Neural cell (in vitro differentiated cells): ENCODE results near the gene SIAE.

Source experiments
- CTCF ChIP-seq: fragments of 450-650 bp; IDR thresholded peaks from 2 replicates; pipeline ENCODE4 v1.5.1; 2014; ENCODE audit warnings: antibody characterized with exemption, mild to moderate bottlenecking, moderate library complexity; ENCODE audit not compliant: poor library complexity, severe bottlenecking
- EZH2 ChIP-seq: fragments of 200-600, 300-800 bp; shearing (Covaris generic), sonication (generic); IDR thresholded peaks from 2 replicates; pipeline ENCODE4 v1.6.1; 2014; ENCODE audit warnings: antibody characterized with exemption, low read length, borderline replicate concordance, mild to moderate bottlenecking; ENCODE audit not compliant: insufficient read depth, poor library complexity, severe bottlenecking
- POLR2AphosphoS5 ChIP-seq: IDR thresholded peaks from 2 replicates; pipeline ENCODE4 v1.6.1; 2012
- REST ChIP-seq: IDR thresholded peaks from 2 replicates; pipeline ENCODE4 v1.6.1; 2012; ENCODE audit warnings: borderline replicate concordance
- SMC3 ChIP-seq: fragments of 450-650 bp; conservative IDR thresholded peaks from 2 replicates; pipeline ENCODE4 v1.6.1; 2014; ENCODE audit warnings: antibody characterized with exemption, mild to moderate bottlenecking, moderate library complexity; ENCODE audit not compliant: poor library complexity

- TF ChIP-seq SMC3 (no peak), EZH2 (no peak), CTCF (no peak), REST (no peak), POLR2AphosphoS5 (no peak)
These were observed 2.8 kb upstream of the SIAE start for GRCh38 chr11:124676386-124676785.
